Dedifferentiated amniotic fluid mesenchymal stem cell (primary cell): ENCODE measurements around the gene KIFC3.
"Not testable (repeated sequence)": the region's sequence is repeated elsewhere in the genome, so short reads cannot be mapped to it uniquely, and the experiment has no call there.

Experiments
- DNase-seq: peaks from one replicate; pipeline ENCODE4 v3.0.0-alpha.2; 2016; ENCODE audit errors: extremely low spot score

Gene KIFC3

DNA sequence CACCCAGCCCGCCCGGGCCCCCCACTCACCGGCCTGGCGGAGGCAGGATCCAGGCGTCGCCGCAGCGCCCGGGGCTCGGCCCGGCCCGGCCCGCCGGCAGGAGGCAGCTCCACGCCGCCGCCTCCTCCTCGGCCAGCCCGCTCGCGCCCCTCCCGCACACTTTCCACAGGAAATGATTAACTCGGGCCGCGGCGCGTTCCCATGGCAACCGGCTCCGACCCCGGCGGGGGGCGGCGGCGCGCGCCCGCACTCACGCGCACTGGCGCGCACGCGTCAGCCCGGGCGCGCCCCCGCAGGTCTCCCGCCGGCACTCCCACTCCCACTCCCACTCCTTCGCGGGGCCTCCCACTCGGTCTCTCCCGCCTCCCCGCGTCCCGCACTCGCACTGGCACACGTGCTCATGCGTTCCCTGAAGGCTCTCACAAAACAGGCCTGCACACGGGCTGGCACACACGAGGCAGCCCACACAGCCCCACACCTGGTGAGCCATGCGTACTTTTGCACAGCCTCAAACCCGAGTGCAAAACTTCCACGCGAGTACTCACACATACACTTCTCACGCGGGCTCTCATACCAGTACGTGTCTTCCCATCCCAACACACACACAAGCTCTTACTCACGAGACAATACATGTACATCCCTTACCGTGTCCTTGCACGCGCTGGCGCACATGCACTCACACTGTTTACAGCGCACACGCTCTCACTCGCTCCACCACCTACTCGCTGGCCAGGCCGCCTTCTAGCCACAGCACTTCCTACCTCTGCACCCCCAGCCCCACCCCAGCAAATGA is at the start of gene KIFC3:
Gene KIFC3, minus strand, starts transcription at position 151 of the 793 bp plus-strand sequence. CDS start 4,248 bp downstream, outside the sequence.
- DNase-seq = peak; percentile 55

- no peak for DNase-seq
Observed at GRCh38 chr16:57848181-57848580, 45.9 kb upstream of the KIFC3 start.

DNA sequence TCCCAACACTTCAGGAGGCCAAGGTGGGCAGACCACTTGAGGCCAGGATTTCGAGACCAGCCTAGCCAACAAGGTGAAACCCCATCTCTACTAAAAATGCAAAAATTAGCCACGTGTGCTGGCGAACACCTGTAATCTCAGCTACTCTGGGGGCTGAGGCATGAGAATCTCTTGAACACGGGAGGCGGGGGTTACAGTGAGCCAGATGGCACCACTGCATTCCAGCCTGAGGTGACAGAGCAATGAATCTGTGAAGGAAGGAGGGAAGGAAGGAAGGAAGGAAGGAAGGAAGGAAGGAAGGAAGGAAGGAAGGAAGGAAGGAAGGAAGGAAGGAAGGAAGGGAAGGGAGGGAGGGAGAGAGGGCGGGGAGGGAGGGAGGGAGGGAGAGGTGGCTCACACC is 44.6 kb upstream of the KIFC3 start:
- not testable (repeated sequence) for DNase-seq

- DNase-seq = no peak
Observed at GRCh38 chr16:57846078-57846697, 43.9 kb upstream of the KIFC3 start.

- no peak for DNase-seq
Observed at GRCh38 chr16:57845115-57845514, 42.8 kb upstream of the KIFC3 start.

DNA sequence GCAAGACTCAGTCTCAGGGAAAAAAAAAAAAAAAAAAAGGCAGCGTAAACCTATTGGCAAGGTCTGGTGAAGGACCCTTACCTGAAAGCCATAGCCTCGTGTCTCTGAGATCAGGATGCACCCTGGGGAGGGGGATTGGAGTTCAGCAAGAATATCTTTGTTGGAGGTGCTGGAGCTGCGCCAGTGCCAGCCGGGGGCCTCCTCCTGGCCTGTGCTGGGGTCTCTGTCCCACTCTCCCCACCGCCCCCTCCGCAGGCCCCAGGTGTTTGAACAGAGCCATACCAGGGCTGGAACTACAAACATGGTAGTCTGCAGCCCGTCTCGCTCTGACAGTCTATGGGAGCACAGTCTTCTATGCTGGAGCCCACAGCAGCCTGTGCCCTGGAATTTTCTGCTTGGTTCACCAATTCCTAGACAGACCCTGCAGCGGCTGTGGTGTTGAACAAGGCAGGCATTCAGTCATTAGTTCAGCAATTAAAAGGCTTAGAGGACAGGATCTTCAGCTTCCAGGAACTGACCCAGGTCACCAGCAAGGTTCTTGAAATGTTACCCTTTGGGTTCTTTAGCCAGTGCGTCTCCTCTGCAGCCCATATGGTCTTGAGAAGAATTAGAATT is 42.2 kb upstream of the KIFC3 start:
- DNase-seq = no peak

DNA sequence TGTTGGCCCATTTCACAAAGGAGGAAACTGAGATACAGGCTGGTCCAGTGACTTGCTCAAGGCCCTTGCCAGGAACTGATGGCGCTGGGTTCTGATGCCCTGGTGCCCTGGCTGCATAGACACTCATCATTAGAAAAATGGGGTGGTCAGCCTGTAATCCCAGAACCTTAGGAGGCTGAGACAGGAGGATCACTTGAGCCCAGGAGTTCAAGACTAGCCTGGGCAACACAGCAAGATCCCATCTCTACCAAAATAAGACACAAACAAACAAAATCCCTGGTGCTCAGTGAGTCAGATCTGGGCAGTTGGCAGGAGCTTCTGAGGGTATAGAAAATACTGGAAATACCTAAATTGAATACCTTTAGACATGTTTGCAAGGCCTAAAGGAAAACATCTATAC is 41.1 kb upstream of the KIFC3 start:
- DNase-seq = no peak

GRCh38 chr16:57842601-57843000 is 40.3 kb upstream of the KIFC3 start:
- DNase-seq = no peak

DNA sequence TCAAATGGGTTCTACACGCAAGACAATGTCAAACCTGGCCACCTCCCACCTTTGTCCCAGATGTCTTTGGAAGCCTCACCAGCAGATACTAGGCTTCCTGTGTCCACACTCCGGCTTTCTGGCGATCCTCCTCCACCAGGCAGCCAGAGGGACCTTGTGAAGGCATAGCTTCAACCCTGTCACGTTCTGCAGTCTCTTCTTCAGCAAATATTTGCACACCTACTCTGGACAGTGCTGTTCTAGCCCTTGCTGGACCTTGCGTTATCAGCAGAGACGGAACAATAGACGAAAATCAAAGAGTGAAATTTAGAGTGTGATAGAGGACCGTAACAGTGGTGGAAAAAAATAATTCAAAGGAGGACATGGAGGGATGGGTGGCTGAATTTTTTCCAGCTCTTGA is 38.5 kb upstream of the KIFC3 start:
- no peak for DNase-seq

DNA sequence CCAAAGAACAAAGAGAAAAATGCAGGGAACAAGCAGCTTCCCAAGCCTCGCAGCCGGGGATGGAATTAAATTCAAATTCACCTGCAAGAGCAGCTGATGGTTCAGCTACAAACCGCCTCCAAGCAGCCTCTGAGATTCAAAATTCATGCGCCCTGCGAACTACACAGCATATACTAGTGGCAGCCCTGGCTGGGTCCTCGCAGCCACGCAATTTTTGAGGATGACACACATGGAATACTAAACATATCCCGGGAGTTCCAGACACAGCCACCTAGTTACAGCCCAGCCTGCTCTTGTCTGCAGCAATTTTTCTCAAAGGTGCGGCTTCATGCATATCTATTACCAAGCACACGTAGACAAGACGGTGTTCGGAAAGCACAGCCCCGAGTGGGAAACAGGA is 35.9 kb upstream of the KIFC3 start:
- DNase-seq = no peak

DNA sequence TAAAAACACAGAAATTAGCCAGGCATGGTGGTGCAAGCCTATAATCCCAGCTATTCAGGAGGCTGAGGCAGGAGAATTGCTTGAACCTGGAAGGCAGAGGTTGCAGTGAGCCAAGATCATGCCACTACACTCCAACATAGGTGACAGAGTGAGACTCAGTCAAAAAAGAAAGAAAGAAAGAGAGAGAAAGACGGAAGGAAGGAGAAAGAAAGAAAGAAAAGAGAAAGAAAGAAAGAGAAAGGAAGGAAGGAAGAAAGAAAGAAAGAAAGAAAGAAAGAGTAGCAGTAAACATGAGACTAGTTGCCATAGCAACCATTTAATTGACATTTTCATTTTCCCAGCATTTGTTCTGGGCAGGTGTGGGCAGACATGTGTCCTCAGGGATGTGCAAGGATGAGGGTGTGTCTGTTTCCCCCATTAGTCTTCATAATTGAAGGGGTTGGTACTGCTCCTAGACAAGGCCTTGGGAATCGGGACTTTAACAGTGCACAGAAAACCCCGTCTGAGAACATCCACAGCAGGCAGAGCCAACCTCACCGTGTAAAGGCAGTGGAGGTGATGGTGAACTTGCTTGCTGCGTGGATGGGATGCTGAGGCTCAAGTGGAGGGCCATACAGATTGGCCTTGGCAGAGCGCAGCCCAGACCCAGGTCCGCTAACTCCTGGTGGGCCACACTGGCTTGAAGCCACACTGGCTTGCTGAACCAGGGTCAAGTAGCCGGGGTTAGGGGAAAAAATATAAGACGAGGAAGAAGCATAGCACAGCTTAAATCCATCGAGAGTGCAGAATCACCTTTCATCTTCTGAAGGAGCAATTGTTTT is 35.2 kb upstream of the KIFC3 start:
- no peak for DNase-seq

- DNase-seq = not testable (repeated sequence)
Observed at GRCh38 chr16:57835439-57835838, 33.1 kb upstream of the KIFC3 start.

GRCh38 chr16:57834936-57835335 is 32.6 kb upstream of the KIFC3 start:
- DNase-seq = no peak

DNA sequence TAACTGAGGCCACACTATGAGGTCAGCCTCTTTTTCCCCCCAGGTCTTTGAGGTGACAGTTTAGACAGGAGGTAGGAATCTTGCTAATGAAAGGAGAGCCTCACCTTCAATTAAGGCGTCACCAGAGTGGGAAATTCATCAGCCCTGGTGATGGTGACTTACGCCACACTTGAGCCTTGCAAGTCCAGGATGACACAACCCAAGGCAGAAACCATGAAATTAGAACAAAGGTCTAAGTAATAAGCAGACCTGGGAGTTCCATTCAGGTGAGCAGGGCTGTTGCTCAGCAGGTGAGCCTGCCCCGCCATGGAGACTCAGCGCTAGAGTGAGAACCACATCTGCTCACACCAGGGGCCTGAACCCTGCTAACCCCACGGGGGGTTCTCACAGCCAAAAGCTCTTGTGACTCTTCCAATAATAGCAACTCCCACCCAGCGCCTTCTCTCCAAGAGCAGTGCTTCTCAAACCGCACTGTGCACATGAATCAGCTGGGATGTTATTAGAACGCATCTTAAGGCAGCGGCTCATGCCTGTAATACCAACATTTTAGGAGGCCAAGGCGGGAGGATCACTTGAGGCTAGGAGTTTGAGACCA is 28.7 kb upstream of the KIFC3 start:
- DNase-seq = no peak

DNA sequence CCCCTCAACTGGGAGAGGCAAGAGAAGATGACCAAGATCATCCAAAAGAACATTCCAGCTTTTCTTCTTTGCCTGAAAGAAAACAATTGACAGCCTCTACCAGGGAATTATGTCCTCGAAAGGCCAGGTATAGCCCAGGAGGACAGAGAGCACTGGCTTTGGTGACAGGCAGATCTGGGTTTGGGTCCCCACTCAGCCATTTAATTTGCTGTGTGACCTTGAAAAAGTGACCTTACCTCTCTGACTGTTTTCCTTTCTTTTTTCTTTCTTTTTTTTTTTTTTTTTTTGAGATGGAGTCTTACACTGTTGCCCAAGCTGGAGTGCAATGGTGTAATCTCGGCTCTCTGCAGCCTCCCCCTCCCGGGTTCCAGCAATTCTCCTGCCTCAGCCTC is 27.7 kb upstream of the KIFC3 start:
- no peak for DNase-seq

DNA sequence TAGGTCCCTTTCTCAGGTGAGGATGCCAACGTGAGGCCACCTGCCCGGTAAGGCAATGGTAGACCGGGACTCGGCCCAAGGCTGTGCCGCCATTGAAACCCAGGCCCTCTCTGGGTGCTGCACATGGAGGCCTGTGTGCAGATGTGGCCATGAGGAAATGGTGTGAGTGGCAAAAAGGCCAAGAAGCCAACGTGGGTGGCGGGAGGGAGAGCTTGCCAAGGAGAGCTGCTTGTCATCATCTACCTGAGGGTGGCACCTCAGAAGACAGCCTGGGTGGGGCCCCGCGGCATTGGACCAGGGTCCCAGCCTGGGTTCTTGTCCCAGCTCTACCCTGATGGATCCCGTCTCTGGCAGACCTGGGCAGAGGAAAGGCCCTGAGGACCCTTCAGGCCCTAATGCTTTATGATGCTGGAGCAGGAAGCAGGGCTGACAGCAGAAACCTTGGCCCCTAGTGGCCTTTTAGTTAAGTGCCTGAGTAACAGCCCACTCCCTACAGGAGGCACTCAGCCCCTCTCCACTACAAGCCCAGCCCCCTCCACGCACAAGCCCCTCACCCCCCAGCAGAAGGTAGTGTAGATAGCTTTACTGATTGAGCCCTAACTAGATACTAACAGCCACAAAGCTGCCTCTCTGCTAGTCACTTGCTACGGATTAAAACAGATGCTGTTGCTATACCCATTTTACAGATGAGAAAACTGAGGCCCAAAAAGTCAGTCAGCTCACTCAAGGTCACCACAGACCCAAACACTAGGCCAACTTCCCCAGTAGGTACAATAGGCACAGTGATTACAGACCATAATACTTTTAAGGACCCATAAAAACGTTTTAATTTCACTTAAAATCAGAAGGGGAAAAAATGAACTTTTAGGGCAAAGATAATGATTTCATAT is 26.2 kb upstream of the KIFC3 start:
- no peak for DNase-seq

DNA sequence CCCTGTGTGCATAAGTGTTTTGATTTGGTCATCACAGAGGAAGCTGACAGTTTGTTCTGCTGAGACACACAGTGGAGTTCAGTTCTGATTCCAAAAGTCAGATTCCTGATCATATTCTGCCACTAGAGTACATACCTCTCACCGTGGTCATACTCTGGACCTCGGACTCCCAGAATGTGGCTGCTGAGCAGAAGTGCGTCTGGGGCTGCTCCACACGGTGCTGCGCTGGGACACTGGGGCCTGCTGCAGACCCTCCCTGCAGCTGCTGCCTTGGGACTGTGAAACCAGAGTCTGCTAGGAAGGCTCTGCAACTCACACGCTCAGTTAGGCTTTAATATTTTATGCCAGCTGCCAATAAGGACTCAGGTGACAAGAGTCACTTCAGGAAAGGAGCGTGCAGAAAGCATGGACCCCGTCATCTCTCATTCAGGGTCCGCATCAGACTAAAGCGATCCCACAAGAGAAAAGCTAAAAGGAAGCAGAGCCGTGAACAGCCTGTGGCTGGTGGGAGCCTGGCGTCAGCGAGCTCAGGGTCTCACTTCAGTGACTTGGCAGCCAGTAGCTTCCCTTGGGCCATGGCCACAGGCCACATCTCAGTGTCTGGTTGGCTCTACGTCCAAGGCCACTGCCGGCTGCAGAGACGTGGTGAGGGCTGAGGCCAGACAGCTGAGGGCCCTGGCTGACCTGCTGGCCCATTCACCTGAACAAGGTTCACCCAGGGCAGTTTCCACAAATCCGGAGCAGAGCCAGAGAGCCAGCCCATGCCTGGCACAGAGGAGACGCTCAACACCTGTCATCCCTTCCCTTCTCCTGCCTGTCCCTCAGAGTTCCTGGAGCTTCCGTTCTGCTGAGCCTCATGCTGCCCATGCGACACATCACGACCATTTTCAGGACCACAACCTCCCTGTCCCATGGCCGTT is 24.7 kb upstream of the KIFC3 start:
- DNase-seq = no peak

DNA sequence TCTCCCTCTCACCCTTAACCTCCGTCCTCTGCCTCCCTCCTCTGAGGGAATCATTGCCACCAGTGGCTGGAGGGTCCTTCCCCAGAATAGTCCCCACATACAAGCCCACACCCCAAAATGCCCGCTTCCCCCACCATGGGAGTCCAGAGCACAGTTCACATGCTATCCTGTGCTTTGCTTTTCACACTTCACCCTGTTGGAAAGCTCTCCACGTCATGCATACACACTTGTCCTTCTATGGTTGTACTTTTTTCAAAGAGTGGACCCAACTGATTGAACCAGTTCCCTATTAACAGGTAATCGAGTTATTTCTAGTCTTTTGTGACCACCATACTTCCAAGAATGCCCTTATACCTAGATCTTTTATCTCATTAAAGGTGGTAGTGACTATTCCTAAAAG is 23.8 kb upstream of the KIFC3 start:
- no peak for DNase-seq

DNA sequence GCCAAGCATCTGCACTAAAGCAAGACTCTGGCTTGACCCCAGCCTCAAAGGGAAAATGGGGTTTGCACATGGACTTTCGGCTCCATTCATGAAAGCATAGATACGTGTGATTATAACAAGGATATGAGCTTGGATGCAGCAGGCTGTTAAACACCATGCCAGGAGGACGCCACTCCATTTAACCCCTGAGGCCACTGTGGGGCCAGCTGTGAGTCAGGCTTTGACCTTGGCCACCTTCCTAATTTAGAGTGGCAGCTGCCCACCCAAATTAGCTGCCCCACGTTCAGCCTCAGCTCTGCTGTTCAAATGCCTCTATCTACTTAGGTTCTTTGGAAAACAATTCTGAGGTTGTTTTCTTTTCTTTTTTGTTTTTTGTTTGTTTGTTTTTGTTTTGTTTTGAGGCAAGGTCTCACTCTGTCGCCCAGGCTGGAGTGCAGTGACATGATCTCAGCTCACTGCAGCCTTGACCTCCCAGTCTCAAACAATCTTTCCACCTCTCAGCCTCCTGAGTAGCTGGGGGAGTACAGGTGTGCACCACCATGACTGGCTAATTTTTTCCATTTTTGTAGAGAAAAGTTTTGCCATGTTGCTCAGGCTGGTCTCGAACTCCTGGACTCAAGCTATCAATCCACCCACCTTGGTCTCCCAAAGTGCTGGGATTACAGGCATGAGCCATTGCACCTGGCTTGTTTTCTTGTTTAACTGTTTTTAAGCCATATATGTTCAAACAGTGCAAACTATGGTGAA is 23.2 kb upstream of the KIFC3 start:
- no peak for DNase-seq
